ENCODE measurements around the gene KIAA0825.

DNA sequence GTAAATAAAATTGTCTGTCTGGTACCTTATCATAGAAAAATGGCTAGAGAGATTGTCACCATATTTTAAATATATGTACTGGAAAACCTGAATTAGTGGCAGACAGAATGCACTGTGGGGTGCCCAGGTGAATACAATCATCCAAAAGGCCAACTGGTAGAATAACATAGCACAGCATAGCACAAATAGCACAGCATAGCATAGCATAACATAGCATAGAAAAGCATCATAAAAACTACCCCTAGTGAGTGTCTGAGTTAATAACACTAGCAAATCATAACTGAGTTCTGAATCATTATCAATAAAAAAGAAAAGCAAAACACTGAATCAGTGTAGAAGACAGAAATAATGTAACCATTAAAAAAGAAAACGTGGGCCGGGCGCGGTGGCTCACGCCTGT lies 102.3 kb downstream of the KIAA0825 start:
- TF ChIP-seq, protein P1, sequence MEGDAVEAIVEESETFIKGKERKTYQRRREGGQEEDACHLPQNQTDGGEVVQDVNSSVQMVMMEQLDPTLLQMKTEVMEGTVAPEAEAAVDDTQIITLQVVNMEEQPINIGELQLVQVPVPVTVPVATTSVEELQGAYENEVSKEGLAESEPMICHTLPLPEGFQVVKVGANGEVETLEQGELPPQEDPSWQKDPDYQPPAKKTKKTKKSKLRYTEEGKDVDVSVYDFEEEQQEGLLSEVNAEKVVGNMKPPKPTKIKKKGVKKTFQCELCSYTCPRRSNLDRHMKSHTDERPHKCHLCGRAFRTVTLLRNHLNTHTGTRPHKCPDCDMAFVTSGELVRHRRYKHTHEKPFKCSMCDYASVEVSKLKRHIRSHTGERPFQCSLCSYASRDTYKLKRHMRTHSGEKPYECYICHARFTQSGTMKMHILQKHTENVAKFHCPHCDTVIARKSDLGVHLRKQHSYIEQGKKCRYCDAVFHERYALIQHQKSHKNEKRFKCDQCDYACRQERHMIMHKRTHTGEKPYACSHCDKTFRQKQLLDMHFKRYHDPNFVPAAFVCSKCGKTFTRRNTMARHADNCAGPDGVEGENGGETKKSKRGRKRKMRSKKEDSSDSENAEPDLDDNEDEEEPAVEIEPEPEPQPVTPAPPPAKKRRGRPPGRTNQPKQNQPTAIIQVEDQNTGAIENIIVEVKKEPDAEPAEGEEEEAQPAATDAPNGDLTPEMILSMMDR (IDR thresholded peaks at IDR 0.05 in 4 of 5, conservative IDR thresholded peaks at IDR 0.05 in 1 of 5), result no peak
- no peak for TF ChIP-seq POLR2A (IDR thresholded peaks at IDR 0.05)
